ENCODE data around the gene VSIR.
A peak's percentile ranks its signal among the peaks of the same experiment; 100 is the strongest.

Gene VSIR

DNA sequence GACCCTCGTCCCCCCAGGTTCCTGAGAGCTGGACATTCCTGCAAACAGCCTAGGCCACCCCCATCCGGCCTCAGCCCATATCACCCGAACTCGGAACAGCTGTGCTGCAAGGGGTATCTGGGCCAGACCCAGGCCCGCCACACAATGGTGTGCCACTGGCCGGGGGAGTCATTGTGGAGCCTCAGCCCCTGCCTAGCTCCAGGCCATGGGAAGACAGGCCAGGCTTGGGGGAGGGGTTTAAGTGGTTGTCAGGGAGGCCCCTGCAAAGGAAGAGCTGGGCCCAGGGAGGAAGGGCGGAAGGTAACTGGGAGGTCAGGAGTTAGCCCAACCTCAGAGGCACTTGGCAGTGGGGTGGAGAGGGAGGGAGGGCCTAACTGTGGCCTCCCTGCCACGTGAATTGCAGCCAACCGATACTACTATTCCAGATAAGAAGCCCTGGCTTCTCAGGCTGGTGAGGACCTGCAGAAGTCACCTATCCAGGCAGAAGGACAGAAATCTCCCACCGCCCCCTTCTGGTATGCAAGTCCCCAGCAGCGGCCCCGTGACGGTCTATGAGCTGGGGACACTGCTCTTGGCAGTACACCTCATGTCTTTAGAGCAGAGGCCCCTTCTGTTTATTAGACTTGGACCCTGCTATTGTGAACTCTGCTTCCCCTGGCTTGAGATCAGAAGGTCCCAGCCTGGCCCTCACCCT, 26.8 kb downstream of the VSIR start:
- no peak for DNase-seq

DNA sequence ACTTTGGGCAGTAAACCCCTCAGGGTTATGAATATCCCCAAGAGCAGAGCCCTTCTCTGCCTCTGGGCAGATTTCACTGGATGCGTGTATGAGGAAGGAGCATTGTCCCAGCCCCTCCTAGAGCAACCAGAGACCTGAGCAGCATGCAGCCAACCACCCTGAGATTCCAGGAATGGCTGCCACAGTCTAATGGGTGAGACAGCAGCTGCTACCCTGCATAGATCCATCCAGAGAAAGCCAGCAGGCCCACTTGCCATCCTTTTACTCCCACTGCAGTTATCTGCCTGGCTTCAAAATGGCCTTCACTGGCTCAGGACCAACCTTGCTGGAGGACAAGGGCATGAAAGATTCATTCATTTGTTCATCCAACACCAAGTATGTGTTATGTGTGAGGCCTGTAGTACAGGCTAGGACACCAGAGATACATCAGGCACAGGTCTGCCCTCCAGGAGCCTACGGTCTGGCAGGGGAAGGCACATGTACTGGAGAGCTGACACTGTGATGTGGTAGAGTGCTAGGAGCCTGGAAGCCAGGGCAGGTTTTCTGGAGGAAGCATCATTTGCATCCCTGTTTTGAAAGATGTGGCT, 27.6 kb downstream of the VSIR start:
- DNase-seq, result no peak

DNA sequence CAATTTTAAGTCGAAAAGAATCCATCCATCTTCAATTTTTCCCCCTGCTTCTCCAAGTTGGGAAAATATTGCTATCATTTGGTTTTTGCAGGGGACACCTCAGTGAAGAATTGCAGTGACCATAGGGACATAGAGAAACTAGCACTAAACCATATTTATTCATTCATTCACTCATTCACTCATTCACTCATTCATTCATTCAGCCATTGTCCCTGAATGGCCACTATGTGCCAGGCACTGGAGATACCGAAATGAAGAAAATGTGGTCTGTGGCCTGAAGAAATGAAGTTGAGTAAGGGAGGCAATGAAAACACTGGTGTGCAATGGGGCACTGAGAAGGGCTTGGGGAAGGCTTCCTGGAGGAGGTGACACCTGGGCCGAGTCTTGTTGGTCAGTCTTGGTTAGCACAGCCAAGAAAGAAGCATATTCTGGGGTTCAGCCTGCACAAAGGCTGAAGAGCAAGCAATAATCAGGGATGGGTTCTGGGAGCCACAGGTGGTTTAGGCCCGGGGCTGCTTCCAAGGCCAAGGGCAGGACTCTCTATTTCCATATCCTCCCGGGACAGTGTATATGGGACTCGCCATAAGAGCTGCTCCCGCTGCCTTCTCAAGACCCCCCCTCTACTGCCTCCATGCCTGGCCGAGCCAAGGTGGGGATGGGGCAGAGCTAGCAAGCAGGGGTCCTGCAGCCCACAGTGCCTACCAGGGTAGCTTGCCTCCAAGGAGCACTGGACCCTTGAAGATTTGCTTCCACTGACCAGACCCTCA, 28.2 kb downstream of the VSIR start:
- DNase-seq, result no peak

GRCh38 chr10:71743866-71744265, 29.5 kb downstream of the VSIR start:
- DNase-seq, result no peak

DNA sequence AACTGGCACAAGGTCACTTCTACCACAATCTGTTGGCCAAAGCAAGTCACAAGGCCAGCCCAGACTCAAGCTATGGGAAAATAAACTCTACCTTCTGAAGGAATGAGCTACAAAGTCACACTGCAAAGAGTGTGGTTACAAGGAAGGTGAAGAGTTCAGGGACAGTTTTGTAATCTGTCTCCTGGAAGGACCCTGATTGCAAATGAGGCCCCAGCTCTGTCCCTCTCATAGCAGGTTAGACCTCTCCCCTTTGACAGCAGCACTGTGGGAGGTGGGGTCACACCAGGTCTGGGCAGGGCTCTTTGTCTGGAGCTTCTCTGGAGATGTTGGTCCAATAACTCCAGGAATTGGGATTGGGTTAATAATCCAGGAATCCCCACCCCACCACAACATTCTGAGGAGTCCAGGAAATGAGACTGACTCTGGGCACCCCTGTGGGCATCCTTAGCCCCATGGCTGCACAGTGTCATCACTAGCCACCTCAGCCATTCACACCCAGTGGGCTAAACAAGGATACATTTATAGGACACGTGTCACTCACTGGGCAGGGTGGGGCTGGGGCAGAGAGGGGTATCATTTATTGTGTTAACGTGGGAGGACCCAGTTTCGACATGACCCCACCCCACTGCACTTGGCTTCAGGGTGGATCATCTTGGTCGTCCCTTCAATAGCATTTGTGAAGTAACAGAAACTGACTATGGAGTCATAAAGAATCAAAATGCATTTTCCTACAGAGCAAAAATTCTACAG, 30.1 kb downstream of the VSIR start:
- no peak for DNase-seq

DNA sequence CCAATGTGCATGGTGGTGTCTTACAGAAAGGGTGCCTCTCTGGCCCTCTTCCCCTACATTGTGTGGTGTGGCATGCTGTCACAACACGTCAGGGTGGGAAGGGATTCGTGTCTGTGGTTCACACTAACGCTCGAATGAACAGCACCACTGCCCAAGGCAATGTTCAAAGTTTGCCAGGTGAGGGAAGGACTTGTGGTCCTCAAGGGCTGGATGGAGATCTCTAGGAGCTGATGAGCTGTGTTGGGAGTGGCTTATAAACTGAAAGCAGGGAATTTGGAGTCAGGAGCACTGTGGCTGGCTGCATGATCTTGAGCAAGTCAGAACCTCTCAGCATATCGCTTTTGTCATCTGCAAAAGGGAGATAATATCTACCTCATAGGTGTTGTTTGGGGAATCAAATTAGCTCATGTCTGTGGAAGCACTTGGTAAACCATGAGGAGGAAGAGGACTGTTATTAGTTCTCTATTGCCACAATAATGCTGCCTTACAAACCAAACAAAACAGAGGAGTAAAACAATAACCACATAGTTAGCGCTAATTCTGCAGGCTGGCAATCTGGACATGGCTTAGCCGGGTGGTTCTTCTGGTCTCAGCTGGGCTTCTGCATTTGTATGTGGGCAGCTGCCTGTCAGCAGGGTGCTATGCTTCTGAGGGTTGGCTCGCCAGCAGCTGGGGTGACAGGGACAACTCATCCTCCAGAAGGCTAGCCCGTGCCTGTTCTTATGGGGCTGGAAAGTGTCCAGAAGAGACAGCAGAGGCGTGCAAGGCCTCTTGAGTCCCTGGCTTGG, 30.8 kb downstream of the VSIR start:
- peak in 1 of 2 experiments; percentile 58 for DNase-seq

GRCh38 chr10:71741671-71742070, 31.6 kb downstream of the VSIR start:
- no peak for DNase-seq

DNA sequence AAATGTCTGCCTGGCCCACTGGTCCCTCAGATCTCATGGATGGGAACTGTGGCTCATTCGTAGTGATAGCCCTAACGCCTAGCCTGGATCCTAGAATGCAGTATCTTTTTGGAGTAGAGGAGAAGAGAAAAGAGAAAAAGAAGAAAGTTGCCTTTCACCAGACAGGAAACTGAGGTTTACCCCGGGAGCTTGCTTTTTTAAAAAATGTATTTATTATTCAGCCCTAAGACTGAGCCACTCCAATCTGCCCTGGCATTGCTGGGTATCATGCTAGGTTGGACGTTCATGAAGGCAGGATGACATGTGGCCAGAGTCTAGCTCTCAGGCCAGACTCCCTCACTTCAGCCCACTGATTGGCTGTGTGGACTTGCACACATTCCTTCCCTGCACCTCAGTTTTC, 32.3 kb downstream of the VSIR start:
- no peak for DNase-seq

GRCh38 chr10:71740069-71740653, 33.2 kb downstream of the VSIR start:
- DNase-seq, result peak in 1 of 2 experiments; percentile 10

DNA sequence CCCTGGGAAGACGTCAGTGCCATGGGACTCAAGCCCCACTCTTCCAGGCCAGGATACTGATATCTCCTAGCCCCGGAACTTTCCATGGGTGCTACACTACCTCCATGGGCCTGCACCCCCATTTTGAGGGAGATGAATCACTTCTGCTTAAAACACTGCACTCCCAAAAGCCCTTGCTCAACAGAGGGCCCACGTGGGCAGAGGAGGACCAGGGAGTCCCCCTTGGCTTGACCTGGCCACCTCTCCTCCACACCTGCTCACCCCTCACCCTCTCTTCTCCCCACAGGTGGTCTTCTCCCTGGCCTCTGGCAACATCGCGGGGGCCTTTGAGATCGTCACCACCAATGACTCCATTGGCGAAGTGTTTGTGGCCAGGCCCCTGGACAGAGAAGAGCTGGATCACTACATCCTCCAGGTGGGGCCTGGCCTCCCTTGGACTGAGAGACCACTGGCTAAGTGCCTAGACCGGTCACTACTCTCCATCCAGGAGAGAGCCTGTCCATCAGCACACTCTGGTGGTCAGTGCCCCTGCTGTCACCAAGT, 33.9 kb downstream of the VSIR start:
- no peak for DNase-seq

DNA sequence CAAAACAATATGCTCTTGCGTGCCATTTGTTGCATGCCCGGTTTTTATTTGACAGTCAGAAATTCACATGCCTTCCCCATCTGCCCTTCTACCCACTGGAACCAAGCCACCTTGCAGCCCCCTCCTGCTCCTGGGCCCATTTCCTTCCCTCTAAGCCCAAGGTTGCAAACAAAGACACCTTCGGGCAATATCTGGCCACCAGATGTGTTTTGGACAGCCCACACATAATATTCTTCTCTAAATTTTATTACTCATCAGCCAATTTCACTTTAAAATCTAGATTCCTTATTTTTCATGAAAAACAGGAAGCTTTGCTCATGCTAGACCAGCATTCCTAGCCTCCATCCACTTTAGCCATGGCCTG, 35.5 kb downstream of the VSIR start:
- DNase-seq, result no peak

- DNase-seq, result peak in 1 of 2 experiments; percentile 41
Observed at GRCh38 chr10:71737001-71737833, 36.1 kb downstream of the VSIR start.

- DNase-seq, result no peak
Observed at GRCh38 chr10:71736570-71736952, 36.8 kb downstream of the VSIR start.

- DNase-seq, result no peak
Observed at GRCh38 chr10:71735709-71736569, 37.4 kb downstream of the VSIR start.

DNA sequence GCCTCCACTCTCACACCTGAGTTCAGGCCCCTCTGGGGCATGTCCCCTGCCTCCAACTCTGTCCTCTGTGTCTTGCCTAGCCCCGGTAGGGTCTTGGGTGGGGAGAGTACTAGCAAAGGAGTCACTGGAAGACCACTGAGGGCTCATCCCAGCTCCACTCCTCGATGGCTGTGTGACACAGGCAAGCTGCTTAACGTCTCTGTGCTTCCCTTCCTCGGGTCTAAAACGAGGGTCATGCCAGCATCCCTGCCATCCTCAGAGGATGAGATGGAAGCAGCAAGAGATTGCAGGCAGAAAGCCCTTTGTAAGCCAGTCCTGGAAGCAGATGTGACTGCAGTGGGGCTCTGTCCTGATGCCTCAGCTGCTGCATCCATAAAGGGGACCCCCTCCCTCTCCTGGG, 38.5 kb downstream of the VSIR start:
- DNase-seq, result no peak

GRCh38 chr10:71731791-71732190, 41.5 kb downstream of the VSIR start:
- DNase-seq, result no peak

- DNase-seq, result peak in 1 of 2 experiments; percentile 5
Observed at GRCh38 chr10:71729161-71729636, 44.1 kb downstream of the VSIR start.

GRCh38 chr10:71727738-71728737, 45.3 kb downstream of the VSIR start:
- no peak for DNase-seq
